GM21576 (cell line): ENCODE measurements around the gene FANK1.
"Not testable (repeated sequence)": the region's sequence is repeated elsewhere in the genome, so short reads cannot be mapped to it uniquely, and the experiment has no call there.

Experiments used
- ATAC-seq: cut with Tn5 transposase; IDR thresholded peaks from one replicate; pipeline ENCODE4 v1.9.1; 2021; ENCODE audit warnings: mild to moderate bottlenecking, moderate library complexity; ENCODE audit not compliant: unreplicated experiment

Gene FANK1

DNA sequence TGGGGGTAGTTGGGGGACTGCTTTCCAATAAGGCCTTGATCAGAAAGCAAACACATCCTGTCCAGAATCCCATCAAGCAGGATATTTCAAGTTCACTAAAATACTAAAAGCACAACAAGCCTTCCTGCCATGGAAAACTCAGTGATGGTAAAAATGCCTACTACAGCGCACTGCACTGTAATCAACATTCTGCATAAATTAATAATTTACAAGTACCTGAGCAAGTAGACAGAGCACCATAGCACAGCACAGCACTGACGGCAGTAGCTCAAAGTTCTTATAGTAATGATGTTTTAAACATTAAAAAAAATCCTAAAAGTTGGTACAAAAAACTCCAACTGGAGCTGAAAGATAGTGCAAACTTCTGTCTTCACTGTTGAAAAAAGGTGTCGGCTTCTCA lies 120.5 kb downstream of the FANK1 start:
- no peak for ATAC-seq

DNA sequence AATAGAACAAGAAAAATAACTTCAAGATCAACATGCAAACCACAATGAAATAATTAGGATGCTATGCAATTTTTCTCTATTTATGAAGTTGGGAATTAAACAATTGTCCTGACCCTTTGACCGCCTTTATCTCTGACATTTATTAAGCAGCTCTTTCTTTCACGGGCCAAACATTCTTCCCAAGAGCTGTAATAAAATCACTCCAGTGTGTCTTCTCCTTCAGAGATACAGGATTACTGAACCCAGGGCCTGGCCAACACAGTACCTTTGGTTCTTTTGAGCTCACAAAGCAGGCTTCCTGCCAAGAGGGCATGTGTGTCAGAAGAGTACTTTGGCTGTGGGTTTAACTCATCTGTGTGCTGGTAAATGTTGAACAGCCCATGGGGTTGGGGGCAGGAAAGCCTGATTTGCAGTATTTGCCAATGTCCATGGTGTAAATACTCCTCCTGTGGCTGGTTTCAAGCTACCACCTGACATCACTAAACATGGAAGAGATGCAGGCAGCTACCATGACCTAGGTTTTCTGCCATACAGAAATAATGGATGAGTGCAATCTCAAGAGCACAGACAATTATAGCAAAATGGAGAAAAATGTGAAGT lies 121.7 kb downstream of the FANK1 start:
- no peak for ATAC-seq

DNA sequence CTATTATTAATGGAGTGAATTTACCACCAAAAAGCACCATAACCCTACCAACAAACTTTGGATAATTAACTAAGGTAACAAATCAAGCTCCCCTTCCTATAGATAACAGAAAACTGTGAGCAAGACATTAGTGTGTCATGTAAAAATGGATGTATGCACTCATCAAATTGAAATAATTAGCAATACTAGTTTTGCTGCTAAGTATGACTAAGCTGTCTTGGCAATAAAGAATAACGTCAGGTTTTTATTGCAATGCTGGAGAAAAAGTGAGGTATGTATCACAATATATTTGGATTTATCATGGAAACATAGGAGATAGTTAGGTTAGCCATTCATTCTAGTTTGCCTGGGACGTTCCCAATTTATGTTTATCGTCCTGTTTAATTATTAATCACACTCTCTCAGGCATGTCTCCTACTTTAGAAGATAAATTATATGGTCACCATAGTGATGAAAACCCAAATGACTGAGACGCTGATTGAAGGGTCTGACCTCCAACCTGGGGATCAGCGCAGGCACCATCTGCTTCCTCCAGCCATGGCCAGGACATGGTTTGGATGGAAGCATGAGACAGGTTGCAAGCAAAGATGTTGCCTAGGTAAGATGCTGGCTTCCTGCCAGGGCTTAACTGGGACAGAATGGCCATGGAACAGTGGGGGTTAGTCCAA lies 125.6 kb downstream of the FANK1 start:
- ATAC-seq, result no peak

DNA sequence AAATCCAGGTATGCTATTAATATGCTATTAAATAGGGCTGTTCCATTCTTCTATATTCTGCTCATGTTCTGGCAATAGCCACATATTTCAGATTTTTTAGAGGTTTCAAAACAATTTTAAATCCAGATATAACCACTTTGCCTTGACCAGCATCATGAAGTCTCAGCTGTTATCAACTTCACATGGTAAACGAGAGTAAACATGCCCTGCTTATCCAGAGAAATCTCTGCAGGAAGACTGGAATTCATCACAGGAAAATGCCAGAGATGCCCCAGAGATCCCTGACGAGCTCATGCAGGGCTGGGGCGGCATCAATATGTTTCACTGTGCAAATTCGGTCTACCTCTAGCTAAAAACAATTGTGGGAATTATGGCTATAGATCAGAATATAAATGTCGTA lies 126.5 kb downstream of the FANK1 start:
- ATAC-seq, result no peak

DNA sequence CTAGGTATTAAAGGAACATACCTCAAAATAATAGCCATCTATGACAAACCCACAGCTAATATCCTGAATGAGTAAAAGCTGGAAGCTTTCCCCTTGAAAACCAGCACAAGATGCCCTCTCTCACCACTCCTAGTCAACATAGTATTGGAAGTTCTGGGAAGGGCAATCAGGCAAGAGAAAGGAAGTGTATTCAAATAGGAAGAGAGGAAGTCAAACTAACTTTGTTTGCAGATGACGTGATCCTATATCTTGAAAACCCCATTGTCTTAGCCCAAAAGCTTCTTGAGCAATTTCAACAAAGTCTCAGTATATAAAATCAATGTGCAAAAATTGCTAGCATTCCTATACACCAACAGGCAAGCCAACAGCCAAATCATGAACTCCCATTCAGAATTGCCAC lies 131.3 kb downstream of the FANK1 start:
- ATAC-seq, result no peak

- no peak for ATAC-seq
Observed at GRCh38 chr10:126029999-126030398, 133.6 kb downstream of the FANK1 start.

GRCh38 chr10:126034586-126034985 lies 138.2 kb downstream of the FANK1 start:
- ATAC-seq, result no peak

GRCh38 chr10:126036515-126036914 lies 140.2 kb downstream of the FANK1 start:
- ATAC-seq, result peak; percentile 52

- no peak for ATAC-seq
Observed at GRCh38 chr10:126037946-126038345, 141.6 kb downstream of the FANK1 start.

DNA sequence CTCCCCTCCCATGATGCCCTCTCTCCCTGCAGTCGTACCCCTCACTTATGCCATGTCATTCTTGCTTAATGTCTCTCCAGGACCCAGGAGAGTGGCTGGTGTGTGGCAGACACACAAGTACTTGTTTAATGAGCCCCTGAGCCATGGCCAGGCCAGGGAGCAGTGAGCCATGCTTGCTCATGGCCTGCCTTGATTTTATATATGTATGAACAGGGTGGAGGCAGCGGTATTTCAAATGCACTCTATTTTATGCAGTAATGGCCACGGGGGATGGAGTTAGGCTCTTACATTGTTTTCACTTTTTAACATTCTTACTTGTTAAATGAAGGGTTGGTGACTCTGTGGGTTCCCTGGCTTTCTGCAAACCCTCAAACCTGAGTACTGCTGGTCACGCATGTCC lies 144.8 kb downstream of the FANK1 start:
- no peak for ATAC-seq

DNA sequence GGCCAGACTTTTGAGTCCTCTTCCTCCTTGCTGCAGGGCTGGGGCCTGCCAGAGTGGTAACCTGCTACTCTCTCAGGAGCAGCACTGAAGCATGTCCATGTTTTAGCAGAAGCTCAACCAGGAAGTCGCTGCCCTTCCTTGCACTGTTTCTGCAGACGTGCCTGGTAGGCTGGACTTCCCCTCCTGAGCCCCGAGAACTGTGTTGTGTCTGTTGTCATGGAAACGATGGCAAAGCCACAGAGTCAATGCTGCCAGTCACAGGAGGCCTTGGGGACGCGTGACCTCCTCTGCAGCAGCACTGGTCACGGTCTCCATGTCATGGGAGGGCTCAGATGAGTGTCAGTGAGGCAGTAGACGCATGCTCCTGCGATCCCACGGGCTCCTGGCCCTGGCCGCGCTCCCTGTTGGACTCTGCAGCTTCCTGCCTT lies 145.5 kb downstream of the FANK1 start:
- ATAC-seq, result peak; percentile 97

- peak; percentile 0 for ATAC-seq
Observed at GRCh38 chr10:126042354-126042753, 146.0 kb downstream of the FANK1 start.

DNA sequence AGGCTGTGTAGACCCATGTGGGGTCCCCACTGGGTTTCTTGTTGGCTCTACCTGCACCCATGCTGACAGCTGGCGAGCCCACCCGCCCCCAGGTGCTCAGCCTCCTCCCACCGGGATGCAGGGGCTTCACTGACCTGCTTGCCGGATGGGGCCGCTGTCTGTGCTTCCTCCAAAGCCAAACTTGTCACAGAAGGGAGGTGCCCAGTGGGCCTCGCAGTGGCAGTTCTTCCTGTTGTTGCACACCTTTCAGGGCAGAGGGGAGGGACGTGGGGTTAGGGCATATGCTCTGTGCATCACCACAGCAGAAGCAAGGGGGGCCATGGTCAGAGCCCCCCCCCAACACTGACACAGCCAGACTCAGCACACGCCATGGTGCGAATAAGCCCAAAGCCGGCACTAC lies 146.5 kb downstream of the FANK1 start:
- no peak for ATAC-seq

- no peak for ATAC-seq
Observed at GRCh38 chr10:126043389-126043788, 147.0 kb downstream of the FANK1 start.

DNA sequence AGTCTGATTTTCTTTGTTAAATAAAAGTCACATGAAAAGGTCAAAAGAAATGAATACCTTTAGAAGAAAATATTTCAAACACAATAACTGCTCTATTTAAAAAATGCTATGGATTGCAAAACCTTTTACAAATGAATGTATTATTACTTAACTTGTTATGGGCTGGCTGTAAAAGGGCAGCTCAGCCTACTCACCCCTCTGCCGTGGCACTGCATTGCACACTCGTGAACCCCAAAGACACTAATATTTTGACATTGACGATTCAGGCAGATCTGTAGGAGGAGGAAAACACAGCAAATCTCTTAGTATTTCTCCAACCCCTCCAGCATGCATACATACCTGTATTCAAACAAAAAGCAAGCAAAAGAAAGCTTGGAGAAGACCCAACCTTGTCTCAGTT lies 149.5 kb downstream of the FANK1 start:
- ATAC-seq, result no peak

DNA sequence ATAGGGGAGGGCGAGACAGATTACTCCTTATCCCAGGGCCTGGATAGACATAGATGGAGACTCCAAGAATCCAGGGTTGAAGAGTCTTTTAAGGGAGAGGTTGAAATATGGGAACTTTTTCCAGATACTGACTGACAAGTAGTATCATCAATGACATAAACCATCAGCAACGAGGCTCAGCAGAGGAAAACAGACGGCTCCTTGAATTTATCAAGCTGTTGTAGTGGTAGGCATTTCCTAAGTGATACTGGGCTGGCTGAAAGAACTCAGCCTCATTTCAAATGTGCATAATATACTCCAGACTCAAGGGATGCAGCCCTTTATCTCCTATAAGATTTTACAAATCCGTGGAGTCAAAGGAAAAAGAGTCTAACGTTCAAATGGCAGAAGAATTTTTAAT lies 150.5 kb downstream of the FANK1 start:
- ATAC-seq, result no peak

DNA sequence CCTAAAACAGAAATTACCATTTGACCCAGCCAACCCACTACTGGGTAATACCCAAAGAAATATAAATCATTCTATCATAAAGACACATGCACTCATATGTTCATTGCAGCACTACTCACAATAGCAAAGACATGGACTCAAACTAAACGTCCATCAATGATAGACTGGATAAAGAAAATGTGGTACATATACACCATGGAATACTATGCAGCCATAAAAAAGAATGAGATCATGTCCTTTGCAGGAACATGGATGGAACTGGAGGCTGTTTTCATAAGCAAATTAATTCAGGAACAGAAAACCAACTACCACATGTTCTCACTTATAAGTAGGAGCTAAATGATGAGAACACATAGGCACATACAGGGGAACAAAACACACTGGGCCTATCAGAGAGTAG lies 151.4 kb downstream of the FANK1 start:
- ATAC-seq, result not testable (repeated sequence)

GRCh38 chr10:126049759-126050700 lies 153.7 kb downstream of the FANK1 start:
- ATAC-seq, result no peak

DNA sequence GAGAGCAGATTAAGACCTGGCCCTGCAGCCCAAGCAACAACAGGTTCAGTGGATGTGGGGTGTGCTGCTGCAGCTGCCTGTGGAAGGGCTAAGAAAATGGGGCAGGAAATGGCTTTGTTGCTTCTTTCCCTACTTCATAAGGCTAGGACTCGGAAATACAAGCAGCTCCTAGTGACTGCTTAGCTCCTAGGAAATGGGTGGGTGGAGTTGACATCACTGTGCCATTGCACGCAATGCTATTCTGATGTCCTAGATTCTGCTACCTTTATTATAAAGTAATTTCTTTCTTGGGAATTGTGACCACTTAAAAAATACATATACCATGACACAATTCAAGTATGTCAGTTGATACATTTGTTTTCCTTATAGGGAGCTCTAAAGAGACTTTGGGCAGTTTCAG lies 155.8 kb downstream of the FANK1 start:
- ATAC-seq, result no peak

DNA sequence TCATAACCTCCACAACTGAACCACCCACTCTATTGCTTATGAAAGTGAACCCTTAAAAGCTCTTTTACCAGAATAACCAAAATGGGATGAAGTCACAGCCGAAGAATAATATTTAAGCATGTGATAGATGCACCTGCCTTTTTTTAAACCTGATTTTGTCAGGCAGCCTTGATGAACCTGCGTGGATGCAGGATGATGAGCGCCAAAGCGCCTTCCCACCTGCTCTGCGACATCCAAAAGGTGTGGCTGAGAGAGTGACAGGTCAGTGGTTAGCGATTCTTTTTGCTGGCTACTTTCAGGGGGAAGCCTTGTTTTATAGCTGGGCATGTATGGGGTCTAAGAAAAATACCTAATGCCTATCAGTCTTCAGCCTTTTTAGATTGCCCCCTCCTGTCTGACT lies 157.8 kb downstream of the FANK1 start:
- no peak for ATAC-seq

DNA sequence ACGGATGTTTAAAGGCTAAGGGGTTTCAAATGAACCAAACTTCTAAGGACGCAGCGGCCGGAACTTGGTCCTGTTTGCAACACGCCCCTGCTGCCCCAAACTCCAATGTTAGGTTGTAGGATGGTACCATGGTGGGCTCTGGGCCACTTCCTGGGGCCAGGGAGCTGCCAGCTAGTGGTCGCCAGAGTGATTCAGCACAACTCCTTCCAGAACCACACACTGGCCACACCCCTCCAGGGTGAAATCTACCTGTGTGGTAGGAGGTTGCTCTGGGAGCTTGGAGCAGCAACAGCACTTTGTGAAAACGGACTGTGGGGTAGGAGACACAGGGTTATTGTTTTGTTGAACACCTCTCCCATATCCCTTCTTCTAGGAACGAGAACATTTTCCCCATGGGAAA lies 161.1 kb downstream of the FANK1 start:
- ATAC-seq, result no peak

DNA sequence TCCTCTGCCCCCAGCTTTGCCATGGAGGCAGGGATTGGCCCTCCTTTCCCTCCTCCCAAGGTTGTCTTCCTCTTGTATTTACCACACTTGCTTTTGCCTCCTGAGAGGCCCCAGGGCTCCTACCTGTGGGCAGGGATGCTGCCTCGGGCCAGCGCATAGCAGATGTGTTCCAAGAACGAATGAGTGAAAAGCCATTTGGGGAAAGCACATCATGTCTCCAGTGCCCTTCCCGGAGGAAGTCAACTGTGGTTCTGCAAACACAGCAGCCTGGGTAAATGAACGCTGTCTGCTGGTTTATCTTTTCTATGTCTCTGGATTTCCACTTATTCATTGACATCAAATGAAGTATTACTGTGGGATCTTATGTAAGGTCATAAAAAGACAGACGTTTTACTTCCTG lies 161.7 kb downstream of the FANK1 start:
- no peak for ATAC-seq
